ENCODE results near the gene RRP1.

The RRP1 gene

GRCh38 chr21:43766734-43767497 is 22.5 kb upstream of the RRP1 start:
- no peak overlapping the region for H3K4me3 ChIP-seq (ENCODE audit: low read depth, low read length)
- no peak for TF ChIP-seq CTCF (IDR thresholded peaks at IDR 0.05; ENCODE audit: borderline replicate concordance, insufficient read depth, low read depth, low read length)

- H3K4me3 ChIP-seq (ENCODE audit: low read depth, low read length), result no peak overlapping the region
- no peak for TF ChIP-seq CTCF (IDR thresholded peaks at IDR 0.05; ENCODE audit: borderline replicate concordance, insufficient read depth, low read depth, low read length)
Observed at GRCh38 chr21:43767498-43767983, 21.8 kb upstream of the RRP1 start.

- TF ChIP-seq CTCF (IDR thresholded peaks at IDR 0.05; ENCODE audit: borderline replicate concordance, insufficient read depth, low read depth, low read length), result no peak
- H3K4me3 ChIP-seq (ENCODE audit: low read depth, low read length), result no peak overlapping the region
Observed at GRCh38 chr21:43767984-43768867, 21.2 kb upstream of the RRP1 start.

GRCh38 chr21:43768868-43769167 is 20.6 kb upstream of the RRP1 start:
- no peak overlapping the region for H3K4me3 ChIP-seq (ENCODE audit: low read depth, low read length)
- TF ChIP-seq CTCF (IDR thresholded peaks at IDR 0.05; ENCODE audit: borderline replicate concordance, insufficient read depth, low read depth, low read length), result no peak

- no peak overlapping the region for H3K4me3 ChIP-seq (ENCODE audit: low read depth, low read length)
- TF ChIP-seq CTCF (IDR thresholded peaks at IDR 0.05; ENCODE audit: borderline replicate concordance, insufficient read depth, low read depth, low read length), result no peak
Observed at GRCh38 chr21:43769325-43769958, 19.9 kb upstream of the RRP1 start.

- TF ChIP-seq CTCF (IDR thresholded peaks at IDR 0.05; ENCODE audit: borderline replicate concordance, insufficient read depth, low read depth, low read length), result no peak
- no peak overlapping the region for H3K4me3 ChIP-seq (ENCODE audit: low read depth, low read length)
Observed at GRCh38 chr21:43770066-43770655, 19.2 kb upstream of the RRP1 start.

All from GM12875 (cell line).